HepG2 (cell line): Measurements from ENCODE around the gene MEI1. TPM values are rescaled to one million over a fixed set of nuclear protein-coding genes. Genes with fewer than 3 reads are reported as not detected.
A peak's percentile ranks its signal among the peaks of the same experiment; 100 is the strongest.

Experiments
- AHR ChIP-seq: IDR thresholded peaks from 2 replicates; pipeline ENCODE4 v1.6.1; 2018; ENCODE audit warnings: missing genetic modification reagents, missing compliant biosample characterization
- ELF4 ChIP-seq: sonication (generic); formaldehyde crosslinking; IDR thresholded peaks from 2 replicates; pipeline ENCODE4 v1.5.0; 2020; ENCODE audit warnings: missing genetic modification reagents, mild to moderate bottlenecking, moderate library complexity, borderline replicate concordance
- GATAD2A ChIP-seq: IDR thresholded peaks from 2 replicates; pipeline ENCODE4 v1.6.1; 2016
- KMT2A ChIP-seq: sonication (generic); formaldehyde crosslinking; IDR thresholded peaks from 2 replicates; pipeline ENCODE4 v1.4.0; 2020; ENCODE audit warnings: missing genetic modification reagents
- MYNN ChIP-seq: sonication (generic); formaldehyde crosslinking; IDR thresholded peaks from 2 replicates; pipeline ENCODE4 v1.4.0; 2020; ENCODE audit warnings: mild to moderate bottlenecking, low read depth, missing genetic modification reagents
- NCOA5 ChIP-seq: sonication (generic); formaldehyde crosslinking; IDR thresholded peaks from 2 replicates; pipeline ENCODE4 v1.4.0; 2020; ENCODE audit warnings: missing genetic modification reagents
- NFRKB ChIP-seq: fragments of 450-650 bp; IDR thresholded peaks from 2 replicates; pipeline ENCODE4 v1.6.1; 2017
- NR0B2 ChIP-seq: sonication (generic); formaldehyde crosslinking; IDR thresholded peaks from 2 replicates; pipeline ENCODE4 v1.4.0; 2020; ENCODE audit warnings: mild to moderate bottlenecking, missing genetic modification reagents
- PAWR ChIP-seq: sonication (generic); formaldehyde crosslinking; IDR thresholded peaks from 2 replicates; pipeline ENCODE4 v1.4.0; 2020; ENCODE audit warnings: missing genetic modification reagents, mild to moderate bottlenecking, borderline replicate concordance
- PHF21A ChIP-seq: sonication (generic); formaldehyde crosslinking; IDR thresholded peaks from 2 replicates; pipeline ENCODE4 v1.5.0; 2020; ENCODE audit warnings: mild to moderate bottlenecking, missing genetic modification reagents
- POLR2AphosphoS5 ChIP-seq: IDR thresholded peaks from 2 replicates; pipeline ENCODE4 v1.6.1; 2012; ENCODE audit warnings: low read depth, low read length
- REXO4 ChIP-seq: sonication (generic); formaldehyde crosslinking; IDR thresholded peaks from 2 replicates; pipeline ENCODE4 v1.8.0; 2022; ENCODE audit warnings: missing genetic modification reagents, mild to moderate bottlenecking, borderline replicate concordance
- SSRP1 ChIP-seq: IDR thresholded peaks from 2 replicates; pipeline ENCODE4 v1.6.1; 2016; ENCODE audit warnings: control low read depth
- TCF12 ChIP-seq, 2 experiments: fragments of 450-650 bp in 1 of 2; sonication (generic) in 1 of 2; formaldehyde crosslinking in 1 of 2; IDR thresholded peaks; 2 replicates each; pipeline versions ENCODE4 v1.6.1 to v1.8.0; 2017 to 2022; ENCODE audit warnings: antibody characterized with exemption in 1 of 2, mild to moderate bottlenecking in 1 of 2, missing genetic modification reagents in 1 of 2, moderate library complexity in 1 of 2
- UBTF ChIP-seq: sonication (generic); formaldehyde crosslinking; IDR thresholded peaks from 2 replicates; pipeline ENCODE4 v1.4.0; 2020; ENCODE audit warnings: mild to moderate bottlenecking, missing genetic modification reagents
- ZFP1 ChIP-seq: IDR thresholded peaks from 2 replicates; pipeline ENCODE4 v1.6.1; 2016
- ZFYVE20 ChIP-seq: sonication (generic); formaldehyde crosslinking; IDR thresholded peaks from 2 replicates; pipeline ENCODE4 v1.8.0; 2023; ENCODE audit warnings: low read depth, mild to moderate bottlenecking, moderate library complexity, missing genetic modification reagents, borderline replicate concordance
- ZMYM3 ChIP-seq: sonication (generic); formaldehyde crosslinking; IDR thresholded peaks from 2 replicates; pipeline ENCODE4 v1.5.1; 2020; ENCODE audit warnings: mild to moderate bottlenecking, missing genetic modification reagents
- ZNF672 ChIP-seq: sonication (generic); formaldehyde crosslinking; IDR thresholded peaks from 2 replicates; pipeline ENCODE4 v1.8.1; 2022; ENCODE audit warnings: missing genetic modification reagents
- ZNF720 ChIP-seq: sonication (generic); formaldehyde crosslinking; IDR thresholded peaks from 2 replicates; pipeline ENCODE4 v1.4.0; 2020; ENCODE audit warnings: missing genetic modification reagents
- polyA plus RNA-seq, 8 experiments: library from polyadenylated mRNA; depleted of rRNA in 3 of 8; stranded (reverse) in 7 of 8; unstranded in 1 of 8; fragments of >200 nt; fragmentation: Illumina TruSeq in 4 of 8; extraction: Trizol in 4 of 8; gene quantifications; 2 replicates each; pipeline versions ENCODE4 v1.2.1 to v1.2.3, GENCODE V29; 2011 to 2016; ENCODE audit warnings: low read depth in 4 of 8, missing spikeins in 1 of 8, mixed read lengths in 1 of 8; ENCODE audit not compliant: insufficient read depth in 1 of 8
- total RNA-seq, 5 experiments: library from RNA; depleted of rRNA; stranded (reverse); fragments of >200 nt; fragmentation: Illumina TruSeq; extraction: Trizol; gene quantifications; 2 replicates each; pipeline ENCODE4 v1.2.3, GENCODE V29; 2016; ENCODE audit warnings: low read depth in 1 of 5
- TF ChIP-seq, protein P1 (sequence below): fragments of 450-650 bp; IDR thresholded peaks from 2 replicates; pipeline ENCODE4 v1.6.1; 2017; ENCODE audit warnings: mild to moderate bottlenecking
- TF ChIP-seq, protein P2 (sequence below): IDR thresholded peaks from 2 replicates; pipeline ENCODE4 v1.6.1; 2016; ENCODE audit warnings: mild to moderate bottlenecking
- TF ChIP-seq, protein P3 (sequence below): sonication (generic); formaldehyde crosslinking; IDR thresholded peaks from 2 replicates; pipeline ENCODE4 v1.8.0; 2022; ENCODE audit warnings: mild to moderate bottlenecking, missing genetic modification reagents

The MEI1 gene
- total and polyA plus RNA-seq, 2 of the 13 experiments (the other 11 are each of a cell fraction or from before 2014, with no cell fraction given), result 0.75 to 1.9 TPM

GRCh38 chr22:41697126-41697775 is 2.1 kb upstream of the MEI1 start (continued):
- TF ChIP-seq PHF21A (CRISPR knock-in tag), result peak; percentile 56
- no peak for TF ChIP-seq ZFP1
- TF ChIP-seq POLR2AphosphoS5, result 0 out of 2 replicates have a peak, but pooled peaks have one; percentile 23
- no peak for TF ChIP-seq SSRP1 (CRISPR knock-in tag)
- no peak for TF ChIP-seq TCF12 (IDR thresholded peaks at IDR 0.05)
- no peak for TF ChIP-seq TCF12 (CRISPR knock-in tag; IDR thresholded peaks at IDR 0.05)
- TF ChIP-seq PAWR, result no peak
- TF ChIP-seq, protein P1, sequence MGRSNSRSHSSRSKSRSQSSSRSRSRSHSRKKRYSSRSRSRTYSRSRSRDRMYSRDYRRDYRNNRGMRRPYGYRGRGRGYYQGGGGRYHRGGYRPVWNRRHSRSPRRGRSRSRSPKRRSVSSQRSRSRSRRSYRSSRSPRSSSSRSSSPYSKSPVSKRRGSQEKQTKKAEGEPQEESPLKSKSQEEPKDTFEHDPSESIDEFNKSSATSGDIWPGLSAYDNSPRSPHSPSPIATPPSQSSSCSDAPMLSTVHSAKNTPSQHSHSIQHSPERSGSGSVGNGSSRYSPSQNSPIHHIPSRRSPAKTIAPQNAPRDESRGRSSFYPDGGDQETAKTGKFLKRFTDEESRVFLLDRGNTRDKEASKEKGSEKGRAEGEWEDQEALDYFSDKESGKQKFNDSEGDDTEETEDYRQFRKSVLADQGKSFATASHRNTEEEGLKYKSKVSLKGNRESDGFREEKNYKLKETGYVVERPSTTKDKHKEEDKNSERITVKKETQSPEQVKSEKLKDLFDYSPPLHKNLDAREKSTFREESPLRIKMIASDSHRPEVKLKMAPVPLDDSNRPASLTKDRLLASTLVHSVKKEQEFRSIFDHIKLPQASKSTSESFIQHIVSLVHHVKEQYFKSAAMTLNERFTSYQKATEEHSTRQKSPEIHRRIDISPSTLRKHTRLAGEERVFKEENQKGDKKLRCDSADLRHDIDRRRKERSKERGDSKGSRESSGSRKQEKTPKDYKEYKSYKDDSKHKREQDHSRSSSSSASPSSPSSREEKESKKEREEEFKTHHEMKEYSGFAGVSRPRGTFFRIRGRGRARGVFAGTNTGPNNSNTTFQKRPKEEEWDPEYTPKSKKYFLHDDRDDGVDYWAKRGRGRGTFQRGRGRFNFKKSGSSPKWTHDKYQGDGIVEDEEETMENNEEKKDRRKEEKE, result no peak
- TF ChIP-seq REXO4 (CRISPR knock-in tag), result no peak
- no peak for TF ChIP-seq KMT2A
- 0 out of 2 replicates have a peak, but pooled peaks have one; percentile 34 for TF ChIP-seq ELF4 (CRISPR knock-in tag)
- TF ChIP-seq ZFYVE20, result no peak
- TF ChIP-seq MYNN (CRISPR knock-in tag), result no peak
- TF ChIP-seq NCOA5, result no peak
- TF ChIP-seq NFRKB, result no peak
- 0 out of 2 replicates have a peak, but pooled peaks have one; percentile 24 for TF ChIP-seq GATAD2A (CRISPR knock-in tag)
- TF ChIP-seq ZNF672 (CRISPR knock-in tag), result no peak
- TF ChIP-seq AHR (CRISPR knock-in tag), result no peak
- TF ChIP-seq ZMYM3 (CRISPR knock-in tag), result no peak
- no peak for TF ChIP-seq NR0B2 (CRISPR knock-in tag)
- TF ChIP-seq, protein P2, sequence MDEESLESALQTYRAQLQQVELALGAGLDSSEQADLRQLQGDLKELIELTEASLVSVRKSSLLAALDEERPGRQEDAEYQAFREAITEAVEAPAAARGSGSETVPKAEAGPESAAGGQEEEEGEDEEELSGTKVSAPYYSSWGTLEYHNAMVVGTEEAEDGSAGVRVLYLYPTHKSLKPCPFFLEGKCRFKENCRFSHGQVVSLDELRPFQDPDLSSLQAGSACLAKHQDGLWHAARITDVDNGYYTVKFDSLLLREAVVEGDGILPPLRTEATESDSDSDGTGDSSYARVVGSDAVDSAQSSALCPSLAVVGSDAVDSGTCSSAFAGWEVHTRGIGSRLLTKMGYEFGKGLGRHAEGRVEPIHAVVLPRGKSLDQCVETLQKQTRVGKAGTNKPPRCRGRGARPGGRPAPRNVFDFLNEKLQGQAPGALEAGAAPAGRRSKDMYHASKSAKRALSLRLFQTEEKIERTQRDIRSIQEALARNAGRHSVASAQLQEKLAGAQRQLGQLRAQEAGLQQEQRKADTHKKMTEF (CRISPR knock-in tag), result peak; percentile 74
- peak; percentile 45; the same call in 1 of the 2 replicates for TF ChIP-seq UBTF
- no peak for TF ChIP-seq ZNF720 (CRISPR knock-in tag)
- TF ChIP-seq, protein P3, sequence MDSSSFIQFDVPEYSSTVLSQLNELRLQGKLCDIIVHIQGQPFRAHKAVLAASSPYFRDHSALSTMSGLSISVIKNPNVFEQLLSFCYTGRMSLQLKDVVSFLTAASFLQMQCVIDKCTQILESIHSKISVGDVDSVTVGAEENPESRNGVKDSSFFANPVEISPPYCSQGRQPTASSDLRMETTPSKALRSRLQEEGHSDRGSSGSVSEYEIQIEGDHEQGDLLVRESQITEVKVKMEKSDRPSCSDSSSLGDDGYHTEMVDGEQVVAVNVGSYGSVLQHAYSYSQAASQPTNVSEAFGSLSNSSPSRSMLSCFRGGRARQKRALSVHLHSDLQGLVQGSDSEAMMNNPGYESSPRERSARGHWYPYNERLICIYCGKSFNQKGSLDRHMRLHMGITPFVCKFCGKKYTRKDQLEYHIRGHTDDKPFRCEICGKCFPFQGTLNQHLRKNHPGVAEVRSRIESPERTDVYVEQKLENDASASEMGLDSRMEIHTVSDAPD (CRISPR knock-in tag), result no peak
